HG03460 (cell line): ENCODE data around the gene STAM.
A peak's percentile ranks its signal among the peaks of the same experiment; 100 is the strongest.

Experiments used
- ATAC-seq: cut with Tn5 transposase; IDR thresholded peaks from one replicate; pipeline ENCODE4 v1.9.1; 2021; ENCODE audit not compliant: unreplicated experiment

STAM gene

GRCh38 chr10:17645621-17646345, 1.8 kb downstream of the STAM start:
- no peak for ATAC-seq

GRCh38 chr10:17647326-17647725, 3.4 kb downstream of the STAM start:
- ATAC-seq: no peak

DNA sequence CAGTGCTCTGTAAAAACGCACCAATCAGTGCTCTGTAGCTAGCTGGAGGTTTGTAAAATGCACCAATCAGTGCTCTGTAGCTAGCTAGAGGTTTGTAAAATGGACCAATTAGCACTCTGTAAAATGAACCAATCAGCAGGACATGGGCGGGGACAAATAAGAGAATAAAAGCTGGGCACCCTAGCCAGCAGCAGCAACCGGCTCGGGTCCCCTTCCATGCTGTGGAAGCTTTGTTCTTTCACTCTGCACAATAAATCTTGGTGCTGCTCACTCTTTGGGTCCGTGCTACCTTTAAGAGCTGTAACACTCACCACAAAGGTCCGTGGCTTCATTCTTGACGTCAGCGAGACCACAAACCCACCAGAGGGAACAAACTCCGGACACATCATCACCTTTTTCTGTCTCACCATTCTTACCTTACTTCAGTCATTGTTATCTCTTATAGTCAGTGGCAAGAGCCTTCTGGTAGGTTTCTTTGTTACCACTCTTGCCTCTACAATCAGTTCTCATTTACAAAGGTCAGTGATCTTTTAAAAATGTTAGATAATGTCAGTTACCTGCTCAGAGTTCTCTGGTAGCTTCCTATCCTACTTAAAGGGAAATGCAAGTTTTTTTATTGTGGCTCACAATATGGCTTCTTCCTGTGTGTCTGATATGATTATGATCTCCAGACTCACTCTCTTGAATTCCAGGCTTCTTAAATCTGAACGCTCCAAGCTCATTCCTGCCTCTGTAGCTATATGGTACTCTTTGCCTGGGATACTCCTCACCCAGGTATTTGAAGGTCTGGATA, 4.5 kb downstream of the STAM start:
- no peak for ATAC-seq

DNA sequence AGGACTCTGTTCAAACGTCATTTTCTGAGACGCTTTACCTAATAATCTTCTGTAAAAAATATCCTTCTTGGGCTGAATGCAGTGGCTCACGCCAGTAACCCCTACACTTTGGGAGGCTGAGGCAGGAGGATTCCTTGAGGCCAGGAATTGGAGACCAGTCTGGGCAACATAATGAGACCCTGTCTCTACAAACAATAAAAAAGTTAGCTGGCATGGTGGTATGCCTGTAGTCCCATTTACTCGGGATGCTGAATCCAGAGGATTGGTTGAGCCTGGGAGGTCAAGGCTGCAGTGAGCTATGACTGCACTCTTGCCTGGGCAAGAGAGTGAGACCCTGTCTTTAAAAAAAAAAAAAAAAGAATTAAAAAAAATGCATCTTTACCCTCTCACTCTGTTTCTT, 5.1 kb downstream of the STAM start:
- no peak for ATAC-seq

DNA sequence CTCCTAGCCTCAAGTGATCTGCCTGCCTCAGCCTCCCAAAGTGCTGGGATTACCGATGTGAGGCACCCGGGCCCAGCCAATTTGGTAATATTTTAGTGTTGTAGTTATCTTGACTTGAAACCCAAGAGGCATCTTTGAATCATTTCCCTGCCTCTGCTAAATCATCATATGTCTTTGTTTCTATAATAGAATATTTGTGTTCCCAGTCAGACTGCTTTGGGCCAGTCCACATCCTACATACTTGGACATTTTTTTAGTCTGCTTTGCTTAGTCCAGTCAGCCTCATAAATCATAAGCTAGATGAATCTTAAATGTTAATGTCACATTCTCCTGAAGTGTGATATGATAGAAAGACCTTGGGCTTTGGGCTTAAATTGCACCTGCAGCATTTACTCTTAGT, 5.9 kb downstream of the STAM start:
- ATAC-seq: no peak

DNA sequence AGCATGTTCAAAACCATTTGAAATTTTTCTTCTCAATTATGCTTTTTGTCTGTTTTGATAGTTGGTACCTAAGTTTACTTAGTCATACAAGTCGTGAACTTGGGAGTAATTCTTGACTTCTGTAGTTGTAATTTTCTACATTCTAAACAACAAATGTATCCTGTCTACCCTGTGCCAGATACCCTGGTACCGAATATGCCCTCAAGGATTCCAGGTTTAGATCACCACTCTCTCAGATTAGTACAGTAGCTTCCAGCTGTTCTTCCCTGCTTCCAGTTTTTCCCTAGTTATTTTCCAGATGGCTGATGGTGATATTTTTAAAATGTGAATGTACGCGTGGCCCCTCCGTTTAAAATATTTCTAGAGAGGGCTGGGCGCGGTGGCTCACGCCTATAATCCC, 6.5 kb downstream of the STAM start:
- no peak for ATAC-seq

DNA sequence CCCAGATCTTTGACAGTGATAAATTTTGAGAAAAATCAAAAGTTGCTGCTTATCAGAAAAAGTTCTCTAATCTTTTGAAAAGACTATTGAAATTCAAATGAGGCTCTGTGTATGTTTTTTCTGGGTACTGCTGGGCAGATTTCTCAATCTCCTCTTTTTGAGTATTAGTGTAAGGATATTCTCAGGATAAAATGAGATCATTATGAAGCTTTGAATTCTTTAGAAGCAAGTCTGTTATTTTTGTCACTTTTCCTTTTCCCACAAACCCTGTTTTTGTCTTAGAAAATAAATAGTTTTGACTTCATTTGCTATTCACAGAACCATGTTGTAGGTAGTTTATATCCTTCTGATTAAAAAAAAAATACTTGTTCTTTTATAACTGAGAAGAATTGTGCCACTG, 7.9 kb downstream of the STAM start:
- ATAC-seq: no peak

- no peak for ATAC-seq
Measured at GRCh38 chr10:17652585-17652984, 8.6 kb downstream of the STAM start.

DNA sequence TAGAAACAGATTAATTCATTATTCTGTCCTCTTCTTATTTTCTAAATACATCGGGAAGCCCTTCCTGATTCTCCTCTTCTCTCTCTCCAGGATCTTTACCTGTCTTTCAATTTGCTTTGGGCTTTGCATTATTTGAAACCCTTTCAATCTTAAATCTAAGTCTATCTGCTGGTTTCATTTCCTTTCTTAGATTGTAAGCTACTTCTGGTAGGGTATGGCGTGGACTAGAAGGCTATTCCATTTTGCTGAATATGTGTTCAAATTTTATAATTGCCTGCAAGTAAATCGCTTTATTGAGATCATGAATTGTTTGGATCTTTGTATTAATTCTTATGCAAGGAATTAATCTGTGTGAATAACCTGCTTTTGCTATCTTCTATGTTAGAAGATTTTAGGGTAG, 11.1 kb downstream of the STAM start:
- peak; percentile 13 for ATAC-seq

DNA sequence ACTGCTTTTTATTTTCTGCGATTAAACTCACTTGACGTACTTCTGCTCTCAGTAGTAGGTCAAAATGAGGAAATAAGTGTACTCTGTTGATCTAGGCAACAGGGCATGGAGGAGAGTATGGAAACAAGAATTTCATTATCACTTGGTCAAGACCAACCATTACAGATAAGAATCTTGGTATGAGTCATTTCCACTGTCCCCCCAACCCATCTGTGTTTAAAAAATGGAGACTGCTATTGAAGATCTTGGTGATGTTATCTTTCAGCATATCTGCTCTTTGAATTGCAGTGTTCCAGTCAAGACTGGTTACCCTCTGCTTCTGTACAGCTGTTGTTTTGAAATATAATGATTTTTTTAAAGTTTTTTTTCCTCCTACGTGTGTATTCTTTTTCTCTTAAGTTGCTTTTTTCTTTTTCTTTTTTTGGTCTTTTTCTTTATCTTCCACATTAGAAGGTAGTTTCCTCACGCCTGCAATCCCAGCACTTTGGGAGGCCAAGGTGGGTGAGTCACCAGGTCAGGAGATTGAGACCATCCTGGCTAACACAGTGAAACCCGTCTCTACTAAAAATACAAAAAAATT, 11.7 kb downstream of the STAM start:
- ATAC-seq: peak; percentile 90

GRCh38 chr10:17657103-17657500, 13.2 kb downstream of the STAM start:
- ATAC-seq: no peak

DNA sequence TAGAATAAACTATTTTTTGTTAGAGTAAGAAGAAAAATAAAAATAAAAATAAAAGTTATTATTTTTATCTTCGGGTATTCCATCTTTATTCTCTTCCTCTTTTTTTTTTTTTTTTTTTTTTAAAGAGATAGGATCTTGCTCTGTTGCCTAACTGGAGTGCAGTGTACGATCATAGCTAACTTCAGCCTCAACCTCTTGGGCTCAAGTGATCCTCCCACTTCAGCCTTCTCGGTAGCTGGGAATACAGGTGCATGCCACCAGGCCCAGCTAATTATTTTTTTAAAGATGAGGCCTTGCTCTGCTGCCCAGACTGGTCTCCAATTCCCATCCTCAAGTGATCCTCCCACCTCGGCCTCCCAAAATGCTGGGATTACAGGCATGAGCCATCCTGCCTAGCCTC, 15.4 kb downstream of the STAM start:
- ATAC-seq: no peak

GRCh38 chr10:17660921-17661320, 17.0 kb downstream of the STAM start:
- ATAC-seq: no peak

GRCh38 chr10:17661510-17661909, 17.6 kb downstream of the STAM start:
- no peak for ATAC-seq

GRCh38 chr10:17662193-17663138, 18.5 kb downstream of the STAM start:
- ATAC-seq: no peak

- ATAC-seq: no peak
Measured at GRCh38 chr10:17663450-17663849, 19.5 kb downstream of the STAM start.

GRCh38 chr10:17665747-17666146, 21.8 kb downstream of the STAM start:
- no peak for ATAC-seq

- ATAC-seq: peak; percentile 25
Measured at GRCh38 chr10:17668435-17669184, 24.7 kb downstream of the STAM start.

DNA sequence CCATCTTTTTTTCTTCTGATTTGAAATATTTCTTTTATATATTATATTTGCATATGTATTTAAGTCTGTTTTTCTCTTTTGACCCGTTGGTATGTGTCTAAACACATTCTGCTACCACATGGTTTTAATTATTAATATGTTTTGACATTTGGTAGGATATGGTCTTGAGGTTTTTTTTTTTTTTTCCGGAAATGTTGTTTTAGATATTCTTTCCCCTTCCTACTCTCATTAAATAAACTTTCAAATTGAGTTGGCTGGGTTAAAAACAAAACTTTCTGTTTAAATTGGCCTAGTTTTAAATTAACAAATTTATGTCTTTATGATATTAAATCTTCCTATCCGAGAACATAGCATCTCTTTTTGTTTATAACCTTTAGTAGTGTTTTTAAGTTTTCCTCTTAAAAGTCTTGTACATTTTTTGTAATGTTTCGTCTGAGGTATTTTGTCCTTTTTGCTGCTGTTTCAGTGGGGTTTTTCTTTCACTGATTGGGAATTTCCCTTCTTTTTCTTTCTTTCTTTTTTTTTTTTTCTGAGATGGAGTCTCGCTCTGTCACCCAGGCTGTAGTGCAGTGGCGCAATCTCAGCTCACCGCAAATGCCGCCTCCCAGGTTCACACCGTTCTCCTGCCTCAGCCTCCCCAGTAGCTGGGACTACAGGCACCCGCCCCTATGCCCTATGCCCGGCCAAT, 25.4 kb downstream of the STAM start:
- ATAC-seq: peak; percentile 65

GRCh38 chr10:17671307-17671706, 27.4 kb downstream of the STAM start:
- no peak for ATAC-seq
